HG03196 (cell line): Measurements from ENCODE around the gene IGF1R.
"Not testable (repeated sequence)": the region's sequence is repeated elsewhere in the genome, so short reads cannot be mapped to it uniquely, and the experiment has no call there.

Experiments
- ATAC-seq: cut with Tn5 transposase; IDR thresholded peaks from one replicate; pipeline ENCODE4 v1.9.1; 2021; ENCODE audit not compliant: unreplicated experiment

IGF1R gene

GRCh38 chr15:98981851-98982722, 333.7 kb downstream of the IGF1R start:
- no peak for ATAC-seq

- no peak for ATAC-seq
Observed at GRCh38 chr15:98983334-98983733, 335.0 kb downstream of the IGF1R start.

- ATAC-seq, result no peak
Observed at GRCh38 chr15:98986281-98986680, 337.9 kb downstream of the IGF1R start.

- ATAC-seq, result no peak
Observed at GRCh38 chr15:98994892-98995291, 346.6 kb downstream of the IGF1R start.

- ATAC-seq, result no peak
Observed at GRCh38 chr15:98996169-98996568, 347.8 kb downstream of the IGF1R start.

GRCh38 chr15:98996624-98997023, 348.3 kb downstream of the IGF1R start:
- no peak for ATAC-seq

- ATAC-seq, result no peak
Observed at GRCh38 chr15:98997312-98997711, 349.0 kb downstream of the IGF1R start.

GRCh38 chr15:98997755-98998154, 349.4 kb downstream of the IGF1R start:
- ATAC-seq, result no peak

GRCh38 chr15:98998279-98998678, 349.9 kb downstream of the IGF1R start:
- no peak for ATAC-seq

- no peak for ATAC-seq
Observed at GRCh38 chr15:98999233-98999632, 350.9 kb downstream of the IGF1R start.

- no peak for ATAC-seq
Observed at GRCh38 chr15:99002226-99002625, 353.9 kb downstream of the IGF1R start.

- ATAC-seq, result not testable (repeated sequence)
Observed at GRCh38 chr15:99003317-99003716, 355.0 kb downstream of the IGF1R start.

- not testable (repeated sequence) for ATAC-seq
Observed at GRCh38 chr15:99004998-99005974, 356.9 kb downstream of the IGF1R start.

GRCh38 chr15:99006146-99006545, 357.8 kb downstream of the IGF1R start:
- no peak for ATAC-seq

GRCh38 chr15:99006904-99007495, 358.7 kb downstream of the IGF1R start:
- no peak for ATAC-seq

- ATAC-seq, result no peak
Observed at GRCh38 chr15:99009741-99010330, 361.5 kb downstream of the IGF1R start.

GRCh38 chr15:99010768-99011167, 362.4 kb downstream of the IGF1R start:
- ATAC-seq, result no peak
